HepG2 (cell line): ENCODE measurements around the gene NFE2. TPM values are rescaled to one million over a fixed set of nuclear protein-coding genes. Genes with fewer than 3 reads are reported as not detected.
A peak's percentile ranks its signal among the peaks of the same experiment; 100 is the strongest.

Experiments used
- ADNP ChIP-seq: sonication (generic); formaldehyde crosslinking; IDR thresholded peaks from 2 replicates; pipeline ENCODE4 v1.4.0; 2020; ENCODE audit warnings: missing genetic modification reagents
- AKAP8 ChIP-seq: sonication (generic); formaldehyde crosslinking; IDR thresholded peaks from 2 replicates; pipeline ENCODE4 v1.5.1; 2020; ENCODE audit warnings: mild to moderate bottlenecking, missing genetic modification reagents
- ATF1 ChIP-seq: IDR thresholded peaks from 2 replicates; pipeline ENCODE4 v1.6.1; 2016; ENCODE audit warnings: mild to moderate bottlenecking, control low read depth
- CCAR2 ChIP-seq: fragments of 200-400 bp; formaldehyde crosslinking; optimal IDR thresholded peaks from 2 replicates; pipeline ENCODE3; 2018; ENCODE audit warnings: low read depth, mild to moderate bottlenecking, low read length, moderate library complexity
- CREM ChIP-seq, 2 experiments: sonication (generic) in 1 of 2; formaldehyde crosslinking in 1 of 2; IDR thresholded peaks; 2 replicates each; pipeline versions ENCODE4 v1.4.0 to v1.6.1; 2016 to 2020; ENCODE audit warnings: antibody characterized with exemption in 1 of 2, mild to moderate bottlenecking in 1 of 2, missing genetic modification reagents in 1 of 2
- EED ChIP-seq: sonication (generic); formaldehyde crosslinking; IDR thresholded peaks from 2 replicates; pipeline ENCODE4 v1.5.0; 2020; ENCODE audit warnings: mild to moderate bottlenecking, missing genetic modification reagents
- ELF1 ChIP-seq: sonication (generic); formaldehyde crosslinking; IDR thresholded peaks from 2 replicates; pipeline ENCODE4 v1.4.0; 2020; ENCODE audit warnings: missing genetic modification reagents
- FIP1L1 ChIP-seq: fragments of 200-400 bp; formaldehyde crosslinking; IDR thresholded peaks from 2 replicates; pipeline ENCODE4 v1.6.1; 2018; ENCODE audit warnings: low read depth, mild to moderate bottlenecking, low read length, moderate library complexity, borderline replicate concordance; ENCODE audit not compliant: insufficient read depth
- FOXJ3 ChIP-seq: sonication (generic); formaldehyde crosslinking; IDR thresholded peaks from 2 replicates; pipeline ENCODE4 v1.4.0; 2020; ENCODE audit warnings: missing genetic modification reagents, mild to moderate bottlenecking, borderline replicate concordance
- GFI1 ChIP-seq: sonication (generic); formaldehyde crosslinking; IDR thresholded peaks from 2 replicates; pipeline ENCODE4 v1.5.0; 2020; ENCODE audit warnings: missing genetic modification reagents, mild to moderate bottlenecking, borderline replicate concordance
- IKZF4 ChIP-seq: sonication (generic); formaldehyde crosslinking; IDR thresholded peaks from 2 replicates; pipeline ENCODE4 v1.5.1; 2020; ENCODE audit warnings: borderline replicate concordance, mild to moderate bottlenecking, low read depth, missing genetic modification reagents; ENCODE audit errors: not compliant biosample characterization
- MAFF ChIP-seq: IDR thresholded peaks from 2 replicates; pipeline ENCODE4 v1.6.1; 2011; ENCODE audit warnings: low read depth, low read length, improper control_type of control experiment
- MEIS1 ChIP-seq: sonication (generic); formaldehyde crosslinking; IDR thresholded peaks from 2 replicates; pipeline ENCODE4 v1.9.0; 2021; ENCODE audit warnings: mild to moderate bottlenecking, missing genetic modification reagents, moderate library complexity, borderline replicate concordance
- MXI1 ChIP-seq: IDR thresholded peaks from 3 replicates; pipeline ENCODE4 v1.6.1; 2012; ENCODE audit warnings: low read depth, low read length, inconsistent platforms, borderline replicate concordance
- PHF8 ChIP-seq: sonication (generic); formaldehyde crosslinking; IDR thresholded peaks from 2 replicates; pipeline ENCODE4 v1.5.0; 2020; ENCODE audit warnings: missing genetic modification reagents
- POLR2G ChIP-seq: fragments of 200-400 bp; formaldehyde crosslinking; IDR thresholded peaks from 2 replicates; pipeline ENCODE4 v1.6.1; 2018; ENCODE audit warnings: mild to moderate bottlenecking, low read depth, low read length, moderate library complexity
- REL ChIP-seq: sonication (generic); formaldehyde crosslinking; conservative IDR thresholded peaks from 2 replicates; pipeline ENCODE4 v1.8.0; 2022; ENCODE audit warnings: mild to moderate bottlenecking, missing genetic modification reagents, moderate library complexity
- SP4 ChIP-seq: sonication (generic); formaldehyde crosslinking; IDR thresholded peaks from 2 replicates; pipeline ENCODE4 v1.8.1; 2023; ENCODE audit warnings: mild to moderate bottlenecking, missing genetic modification reagents
- STAG1 ChIP-seq: sonication (generic); formaldehyde crosslinking; IDR thresholded peaks from 2 replicates; pipeline ENCODE4 v1.4.0; 2020; ENCODE audit warnings: missing genetic modification reagents
- TBX3 ChIP-seq: fragments of 450-650 bp; IDR thresholded peaks from 2 replicates; pipeline ENCODE4 v1.6.1; 2017; ENCODE audit warnings: antibody characterized with exemption, mild to moderate bottlenecking, inconsistent platforms, borderline replicate concordance
- TEAD3 ChIP-seq: optimal IDR thresholded peaks from 2 replicates; pipeline ENCODE3; 2016; ENCODE audit warnings: borderline replicate concordance
- YY1 ChIP-seq: IDR thresholded peaks from 2 replicates; pipeline ENCODE4 v1.6.1; 2011; ENCODE audit warnings: low read length, low read depth, moderate library complexity, mild to moderate bottlenecking; ENCODE audit not compliant: insufficient read depth, insufficient replicate concordance
- ZFP36L2 ChIP-seq: sonication (generic); formaldehyde crosslinking; IDR thresholded peaks from 2 replicates; pipeline ENCODE4 v1.4.0; 2020; ENCODE audit warnings: missing genetic modification reagents
- ZNF451 ChIP-seq: sonication (generic); formaldehyde crosslinking; IDR thresholded peaks from 2 replicates; pipeline ENCODE4 v1.5.0; 2020; ENCODE audit warnings: mild to moderate bottlenecking, missing genetic modification reagents
- ZNF549 ChIP-seq: sonication (generic); formaldehyde crosslinking; IDR thresholded peaks from 2 replicates; pipeline ENCODE4 v1.5.0; 2020; ENCODE audit warnings: missing genetic modification reagents
- ZNF567 ChIP-seq: sonication (generic); formaldehyde crosslinking; IDR thresholded peaks from 2 replicates; pipeline ENCODE4 v1.8.1; 2023; ENCODE audit warnings: mild to moderate bottlenecking, missing genetic modification reagents, borderline replicate concordance
- polyA plus RNA-seq, 8 experiments: library from polyadenylated mRNA; depleted of rRNA in 3 of 8; stranded (reverse) in 7 of 8; unstranded in 1 of 8; fragments of >200 nt; fragmentation: Illumina TruSeq in 4 of 8; extraction: Trizol in 4 of 8; gene quantifications; 2 replicates each; pipeline versions ENCODE4 v1.2.1 to v1.2.3, GENCODE V29; 2011 to 2016; ENCODE audit warnings: low read depth in 4 of 8, missing spikeins in 1 of 8, mixed read lengths in 1 of 8; ENCODE audit not compliant: insufficient read depth in 1 of 8
- total RNA-seq, 5 experiments: library from RNA; depleted of rRNA; stranded (reverse); fragments of >200 nt; fragmentation: Illumina TruSeq; extraction: Trizol; gene quantifications; 2 replicates each; pipeline ENCODE4 v1.2.3, GENCODE V29; 2016; ENCODE audit warnings: low read depth in 1 of 5
- TF ChIP-seq, protein P1 (sequence below): sonication (generic); formaldehyde crosslinking; IDR thresholded peaks from 2 replicates; pipeline ENCODE4 v1.8.1; 2023; ENCODE audit warnings: mild to moderate bottlenecking, missing genetic modification reagents, borderline replicate concordance
- TF ChIP-seq, protein P2 (sequence below): sonication (generic); formaldehyde crosslinking; IDR thresholded peaks from 2 replicates; pipeline ENCODE4 v1.4.0; 2020; ENCODE audit warnings: missing genetic modification reagents
- TF ChIP-seq, protein P3 (sequence below): sonication (generic); formaldehyde crosslinking; IDR thresholded peaks from 2 replicates; pipeline ENCODE4 v1.4.0; 2020; ENCODE audit warnings: low read depth, mild to moderate bottlenecking, missing genetic modification reagents

NFE2 gene
- total and polyA plus RNA-seq, 2 of the 13 experiments (the other 11 are each of a cell fraction or from before 2014, with no cell fraction given): 4.5 to 7.8 TPM

DNA sequence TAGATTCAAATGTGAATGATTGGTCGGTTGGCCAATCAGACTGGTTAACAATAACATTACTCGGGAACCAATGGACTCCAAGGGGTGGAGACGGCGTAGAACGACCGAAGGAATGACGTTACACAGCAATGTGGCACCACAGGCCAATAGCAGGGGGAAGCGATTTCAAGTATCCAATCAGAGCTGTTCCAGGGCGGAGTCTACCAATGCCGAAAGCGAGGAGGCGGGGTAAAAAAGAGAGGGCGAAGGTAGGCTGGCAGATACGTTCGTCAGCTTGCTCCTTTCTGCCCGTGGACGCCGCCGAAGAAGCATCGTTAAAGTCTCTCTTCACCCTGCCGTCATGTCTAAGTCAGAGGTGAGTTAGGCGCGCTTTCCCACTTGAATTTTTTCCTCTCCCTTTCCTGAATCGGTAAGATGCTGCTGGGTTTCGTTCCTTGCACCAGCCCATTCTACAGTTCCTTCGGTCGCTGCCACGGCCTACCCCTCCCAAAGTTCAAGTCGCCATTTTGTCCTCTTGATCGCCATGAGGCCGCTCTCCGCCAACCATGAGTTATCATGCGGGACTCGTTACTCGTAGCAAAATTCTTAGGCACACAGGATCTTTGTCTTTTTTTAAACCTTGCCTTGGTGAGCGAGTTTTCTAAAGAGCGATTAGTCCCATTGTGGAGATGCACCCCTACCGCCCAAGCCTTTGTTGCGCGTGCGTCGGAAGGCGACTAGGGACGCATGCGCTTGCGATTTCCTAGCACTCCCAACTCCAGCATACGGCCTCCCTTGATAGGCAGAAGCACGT lies 20.2 kb downstream of the NFE2 start, which contains the start of gene HNRNPA1 (continued):
- TF ChIP-seq, protein P1, sequence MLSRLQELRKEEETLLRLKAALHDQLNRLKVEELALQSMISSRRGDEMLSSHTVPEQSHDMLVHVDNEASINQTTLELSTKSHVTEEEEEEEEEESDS (CRISPR knock-in tag): 0 out of 2 replicates have a peak, but pooled peaks have one; percentile 9
- TF ChIP-seq CCAR2: no peak
- TF ChIP-seq, protein P2, sequence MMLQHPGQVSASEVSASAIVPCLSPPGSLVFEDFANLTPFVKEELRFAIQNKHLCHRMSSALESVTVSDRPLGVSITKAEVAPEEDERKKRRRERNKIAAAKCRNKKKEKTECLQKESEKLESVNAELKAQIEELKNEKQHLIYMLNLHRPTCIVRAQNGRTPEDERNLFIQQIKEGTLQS (CRISPR knock-in tag): no peak
- peak; percentile 22; the same call in 1 of the 2 replicates for TF ChIP-seq STAG1 (CRISPR knock-in tag)
- peak; percentile 73 for TF ChIP-seq AKAP8
- TF ChIP-seq SP4 (CRISPR knock-in tag): peak; percentile 85
- peak; percentile 35; the same call in 2 of the 3 replicates for TF ChIP-seq MXI1
- TF ChIP-seq IKZF4 (CRISPR knock-in tag): peak; percentile 82
- TF ChIP-seq, protein P3, sequence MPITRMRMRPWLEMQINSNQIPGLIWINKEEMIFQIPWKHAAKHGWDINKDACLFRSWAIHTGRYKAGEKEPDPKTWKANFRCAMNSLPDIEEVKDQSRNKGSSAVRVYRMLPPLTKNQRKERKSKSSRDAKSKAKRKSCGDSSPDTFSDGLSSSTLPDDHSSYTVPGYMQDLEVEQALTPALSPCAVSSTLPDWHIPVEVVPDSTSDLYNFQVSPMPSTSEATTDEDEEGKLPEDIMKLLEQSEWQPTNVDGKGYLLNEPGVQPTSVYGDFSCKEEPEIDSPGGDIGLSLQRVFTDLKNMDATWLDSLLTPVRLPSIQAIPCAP (CRISPR knock-in tag): no peak
- TF ChIP-seq PHF8: peak; percentile 81
- TF ChIP-seq ZNF549 (CRISPR knock-in tag): no peak
- TF ChIP-seq FIP1L1: no peak
- TF ChIP-seq ATF1 (CRISPR knock-in tag): peak; percentile 93
- peak; percentile 84; the same call in 1 of the 2 replicates for TF ChIP-seq EED (CRISPR knock-in tag)
- no peak for TF ChIP-seq MAFF
- peak; percentile 42 for TF ChIP-seq TEAD3
- peak; percentile 95 for TF ChIP-seq CREM (IDR thresholded peaks at IDR 0.05)
- TF ChIP-seq CREM (CRISPR knock-in tag; IDR thresholded peaks at IDR 0.05): no peak
- TF ChIP-seq REL (CRISPR knock-in tag): peak; percentile 74; the same call in 1 of the 2 replicates
- no peak for TF ChIP-seq FOXJ3 (CRISPR knock-in tag)
- TF ChIP-seq YY1: peak; percentile 93
- TF ChIP-seq ELF1 (CRISPR knock-in tag): no peak
- TF ChIP-seq TBX3: no peak
- no peak for TF ChIP-seq MEIS1 (CRISPR knock-in tag)
- no peak for TF ChIP-seq ZNF451 (CRISPR knock-in tag)
- TF ChIP-seq ADNP (CRISPR knock-in tag): no peak
- no peak for TF ChIP-seq ZFP36L2 (CRISPR knock-in tag)
- peak; percentile 99 for TF ChIP-seq POLR2G
- TF ChIP-seq ZNF567: no peak; the same call in 1 of the 2 replicates
- TF ChIP-seq GFI1 (CRISPR knock-in tag): peak; percentile 43; the same call in 1 of the 2 replicates
